Measurements from ENCODE around the gene PCSK2. TPM values are rescaled to one million over a fixed set of nuclear protein-coding genes. Genes with fewer than 3 reads are reported as not detected.

Gene PCSK2
- total RNA-seq, 1 experiment from 2014 or later: not detected

DNA sequence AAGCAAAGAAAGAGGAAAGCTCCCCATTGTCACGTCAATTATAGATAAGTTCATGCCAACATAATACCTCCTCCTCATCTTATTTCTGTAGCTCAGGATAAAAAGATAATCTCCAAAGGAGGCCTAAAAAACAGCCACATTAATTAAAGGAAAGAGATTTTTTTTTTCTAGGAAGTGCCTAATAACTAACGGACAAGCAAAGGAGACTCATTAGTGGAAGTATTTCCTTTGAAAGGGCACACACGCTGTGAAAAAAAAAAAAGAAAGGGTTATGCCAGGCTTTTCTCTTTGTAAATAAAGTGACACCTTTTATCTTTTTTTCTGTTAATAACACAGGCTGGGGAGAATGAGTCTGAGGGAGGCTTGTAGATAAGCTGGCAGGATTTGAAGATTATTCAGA, 55.7 kb downstream of the PCSK2 start:
- H3K9me3 ChIP-seq (ENCODE audit: low read length): no peaks in the 10 kb centered on the region
- H4K20me1 ChIP-seq (ENCODE audit: insufficient read depth, low read depth, low read length): no peaks in the 10 kb centered on the region
- H2AFZ ChIP-seq (ENCODE audit: low read length): no peak overlapping the region
- H3K27me3 ChIP-seq (ENCODE audit: low read length): no peaks in the 10 kb centered on the region
- peak; percentile 26 for DNase-seq
- no peak overlapping the region for H3K4me3 ChIP-seq (ENCODE audit: low read length)
- H3K79me2 ChIP-seq (ENCODE audit: low read length): no peaks in the 10 kb centered on the region
- H3K4me1 ChIP-seq (ENCODE audit: low read length): no peaks in the 10 kb centered on the region
- no peak overlapping the region for H3K27ac ChIP-seq (ENCODE audit: low read length)
- H3K4me2 ChIP-seq (ENCODE audit: low read depth, low read length, poor library complexity, severe bottlenecking): no peak overlapping the region
- H3K36me3 ChIP-seq (ENCODE audit: insufficient read depth, low read length): no peaks in the 10 kb centered on the region
- H3K9me2 ChIP-seq (replicated peaks; ENCODE audit: insufficient read depth, low read length): no peaks in the 10 kb centered on the region
- H3K9ac ChIP-seq (ENCODE audit: low read length): no peak overlapping the region

- Histone ChIP-seq H4K20me1 (ENCODE audit: insufficient read depth, low read depth, low read length) (no peaks in the 10 kb centered on the region), H3K9me2 (replicated peaks; ENCODE audit: insufficient read depth, low read length) (no peaks in the 10 kb centered on the region), H3K9ac (ENCODE audit: low read length) (no peak overlapping the region), H3K9me3 (ENCODE audit: low read length) (no peaks in the 10 kb centered on the region), H2AFZ (ENCODE audit: low read length) (no peak overlapping the region), H3K36me3 (ENCODE audit: insufficient read depth, low read length) (no peaks in the 10 kb centered on the region), H3K79me2 (ENCODE audit: low read length) (no peaks in the 10 kb centered on the region), H3K4me2 (ENCODE audit: low read depth, low read length, poor library complexity, severe bottlenecking) (no peak overlapping the region), H3K4me3 (ENCODE audit: low read length) (no peak overlapping the region), H3K4me1 (ENCODE audit: low read length) (no peaks in the 10 kb centered on the region), H3K27me3 (ENCODE audit: low read length) (no peaks in the 10 kb centered on the region), H3K27ac (ENCODE audit: low read length) (no peak overlapping the region)
- DNase-seq: peak; percentile 55
Measured at GRCh38 chr20:17287503-17287902, 60.7 kb downstream of the PCSK2 start.

- H3K9me2 ChIP-seq (replicated peaks; ENCODE audit: insufficient read depth, low read length): no peaks in the 10 kb centered on the region
- H3K27ac ChIP-seq (ENCODE audit: low read length): no peak overlapping the region
- no peaks in the 10 kb centered on the region for H3K36me3 ChIP-seq (ENCODE audit: insufficient read depth, low read length)
- peak; percentile 38 for DNase-seq
- H3K4me1 ChIP-seq (ENCODE audit: low read length): no peaks in the 10 kb centered on the region
- no peaks in the 10 kb centered on the region for H3K9me3 ChIP-seq (ENCODE audit: low read length)
- no peaks in the 10 kb centered on the region for H3K27me3 ChIP-seq (ENCODE audit: low read length)
- H3K79me2 ChIP-seq (ENCODE audit: low read length): no peaks in the 10 kb centered on the region
- no peak overlapping the region for H3K4me3 ChIP-seq (ENCODE audit: low read length)
- H4K20me1 ChIP-seq (ENCODE audit: insufficient read depth, low read depth, low read length): no peaks in the 10 kb centered on the region
- H2AFZ ChIP-seq (ENCODE audit: low read length): no peak overlapping the region
- H3K9ac ChIP-seq (ENCODE audit: low read length): no peak overlapping the region
- no peak overlapping the region for H3K4me2 ChIP-seq (ENCODE audit: low read depth, low read length, poor library complexity, severe bottlenecking)
Measured at GRCh38 chr20:17287998-17288397, 61.2 kb downstream of the PCSK2 start.

- H4K20me1 ChIP-seq (ENCODE audit: insufficient read depth, low read depth, low read length): no peaks in the 10 kb centered on the region
- H3K79me2 ChIP-seq (ENCODE audit: low read length): no peaks in the 10 kb centered on the region
- H3K27me3 ChIP-seq (ENCODE audit: low read length): no peaks in the 10 kb centered on the region
- no peaks in the 10 kb centered on the region for H3K4me1 ChIP-seq (ENCODE audit: low read length)
- H3K9me3 ChIP-seq (ENCODE audit: low read length): no peaks in the 10 kb centered on the region
- no peak overlapping the region for H3K27ac ChIP-seq (ENCODE audit: low read length)
- H3K9me2 ChIP-seq (replicated peaks; ENCODE audit: insufficient read depth, low read length): no peaks in the 10 kb centered on the region
- no peak overlapping the region for H3K4me2 ChIP-seq (ENCODE audit: low read depth, low read length, poor library complexity, severe bottlenecking)
- no peak for DNase-seq
- no peak overlapping the region for H2AFZ ChIP-seq (ENCODE audit: low read length)
- no peaks in the 10 kb centered on the region for H3K36me3 ChIP-seq (ENCODE audit: insufficient read depth, low read length)
- H3K9ac ChIP-seq (ENCODE audit: low read length): no peak overlapping the region
- H3K4me3 ChIP-seq (ENCODE audit: low read length): no peak overlapping the region
Measured at GRCh38 chr20:17295151-17295726, 68.4 kb downstream of the PCSK2 start.

DNA sequence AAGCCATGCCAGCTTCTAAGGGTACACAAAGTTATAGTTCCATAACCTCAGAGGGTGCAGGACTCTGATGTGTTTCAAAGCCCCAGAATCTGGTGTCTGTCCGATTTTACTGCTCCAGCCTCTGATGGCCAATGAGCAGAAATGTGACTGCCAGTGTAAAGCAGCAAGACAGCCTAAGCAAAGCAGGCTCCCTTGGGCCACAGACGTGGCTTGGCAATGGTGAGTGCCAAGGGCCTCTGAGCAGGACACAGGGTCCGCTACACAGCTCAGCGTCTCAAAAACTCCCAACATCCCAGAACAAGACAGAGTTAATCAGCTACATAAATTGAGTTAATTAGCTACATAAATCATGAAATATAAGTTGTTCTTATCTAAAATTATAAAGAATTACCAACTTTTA, 69.2 kb downstream of the PCSK2 start:
- H4K20me1 ChIP-seq (ENCODE audit: insufficient read depth, low read depth, low read length): no peaks in the 10 kb centered on the region
- H3K27ac ChIP-seq (ENCODE audit: low read length): no peak overlapping the region
- no peak for DNase-seq
- H2AFZ ChIP-seq (ENCODE audit: low read length): no peak overlapping the region
- H3K4me3 ChIP-seq (ENCODE audit: low read length): no peak overlapping the region
- no peaks in the 10 kb centered on the region for H3K9me3 ChIP-seq (ENCODE audit: low read length)
- no peaks in the 10 kb centered on the region for H3K36me3 ChIP-seq (ENCODE audit: insufficient read depth, low read length)
- no peaks in the 10 kb centered on the region for H3K9me2 ChIP-seq (replicated peaks; ENCODE audit: insufficient read depth, low read length)
- H3K4me2 ChIP-seq (ENCODE audit: low read depth, low read length, poor library complexity, severe bottlenecking): no peak overlapping the region
- no peaks in the 10 kb centered on the region for H3K4me1 ChIP-seq (ENCODE audit: low read length)
- H3K79me2 ChIP-seq (ENCODE audit: low read length): no peaks in the 10 kb centered on the region
- no peak overlapping the region for H3K9ac ChIP-seq (ENCODE audit: low read length)
- H3K27me3 ChIP-seq (ENCODE audit: low read length): no peaks in the 10 kb centered on the region

GRCh38 chr20:17298171-17298570, 71.3 kb downstream of the PCSK2 start:
- no peaks in the 10 kb centered on the region for H3K9me3 ChIP-seq (ENCODE audit: low read length)
- no peaks in the 10 kb centered on the region for H3K4me1 ChIP-seq (ENCODE audit: low read length)
- no peak overlapping the region for H3K9ac ChIP-seq (ENCODE audit: low read length)
- no peak for DNase-seq
- H3K36me3 ChIP-seq (ENCODE audit: insufficient read depth, low read length): no peaks in the 10 kb centered on the region
- H3K27ac ChIP-seq (ENCODE audit: low read length): no peak overlapping the region
- H4K20me1 ChIP-seq (ENCODE audit: insufficient read depth, low read depth, low read length): no peaks in the 10 kb centered on the region
- no peaks in the 10 kb centered on the region for H3K27me3 ChIP-seq (ENCODE audit: low read length)
- H3K79me2 ChIP-seq (ENCODE audit: low read length): no peaks in the 10 kb centered on the region
- H3K4me3 ChIP-seq (ENCODE audit: low read length): no peak overlapping the region
- H2AFZ ChIP-seq (ENCODE audit: low read length): no peak overlapping the region
- no peak overlapping the region for H3K4me2 ChIP-seq (ENCODE audit: low read depth, low read length, poor library complexity, severe bottlenecking)
- H3K9me2 ChIP-seq (replicated peaks; ENCODE audit: insufficient read depth, low read length): no peaks in the 10 kb centered on the region

- no peaks in the 10 kb centered on the region for H3K4me1 ChIP-seq (ENCODE audit: low read length)
- DNase-seq: no peak
- no peaks in the 10 kb centered on the region for H4K20me1 ChIP-seq (ENCODE audit: insufficient read depth, low read depth, low read length)
- no peak overlapping the region for H2AFZ ChIP-seq (ENCODE audit: low read length)
- H3K79me2 ChIP-seq (ENCODE audit: low read length): no peaks in the 10 kb centered on the region
- no peak overlapping the region for H3K9ac ChIP-seq (ENCODE audit: low read length)
- no peak overlapping the region for H3K27ac ChIP-seq (ENCODE audit: low read length)
- H3K4me2 ChIP-seq (ENCODE audit: low read depth, low read length, poor library complexity, severe bottlenecking): no peak overlapping the region
- no peaks in the 10 kb centered on the region for H3K9me2 ChIP-seq (replicated peaks; ENCODE audit: insufficient read depth, low read length)
- no peak overlapping the region for H3K4me3 ChIP-seq (ENCODE audit: low read length)
- H3K36me3 ChIP-seq (ENCODE audit: insufficient read depth, low read length): no peaks in the 10 kb centered on the region
- H3K9me3 ChIP-seq (ENCODE audit: low read length): no peaks in the 10 kb centered on the region
- no peaks in the 10 kb centered on the region for H3K27me3 ChIP-seq (ENCODE audit: low read length)
Measured at GRCh38 chr20:17298751-17299150, 71.9 kb downstream of the PCSK2 start.

DNA sequence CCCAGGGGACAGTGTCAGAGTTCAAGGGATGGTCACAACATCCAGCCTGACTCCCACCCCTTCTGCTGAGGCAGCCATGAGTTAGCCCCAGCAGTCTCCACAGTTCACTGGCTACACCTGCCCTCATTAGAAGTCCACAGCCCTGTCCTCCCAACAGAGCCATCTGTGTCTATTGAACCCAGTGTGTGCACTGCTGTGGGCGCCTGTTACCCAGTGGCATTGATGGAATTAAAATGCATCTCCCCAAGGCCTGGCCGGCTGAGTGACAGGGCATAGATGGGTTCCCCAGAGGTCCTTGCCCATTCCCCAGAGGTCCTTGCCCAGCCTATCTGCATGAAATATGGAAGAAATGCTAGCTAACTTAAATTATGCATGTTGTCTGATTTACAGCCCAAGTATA, 73.3 kb downstream of the PCSK2 start:
- Histone ChIP-seq H3K79me2 (ENCODE audit: low read length) (no peaks in the 10 kb centered on the region), H3K9me2 (replicated peaks; ENCODE audit: insufficient read depth, low read length) (no peaks in the 10 kb centered on the region), H3K27ac (ENCODE audit: low read length) (no peak overlapping the region), H3K36me3 (ENCODE audit: insufficient read depth, low read length) (no peaks in the 10 kb centered on the region), H3K27me3 (ENCODE audit: low read length) (no peaks in the 10 kb centered on the region), H3K4me2 (ENCODE audit: low read depth, low read length, poor library complexity, severe bottlenecking) (no peak overlapping the region), H3K4me1 (ENCODE audit: low read length) (no peaks in the 10 kb centered on the region), H4K20me1 (ENCODE audit: insufficient read depth, low read depth, low read length) (no peaks in the 10 kb centered on the region), H3K9me3 (ENCODE audit: low read length) (no peaks in the 10 kb centered on the region), H3K4me3 (ENCODE audit: low read length) (no peak overlapping the region), H2AFZ (ENCODE audit: low read length) (no peak overlapping the region), H3K9ac (ENCODE audit: low read length) (no peak overlapping the region)
- no peak for DNase-seq

DNA sequence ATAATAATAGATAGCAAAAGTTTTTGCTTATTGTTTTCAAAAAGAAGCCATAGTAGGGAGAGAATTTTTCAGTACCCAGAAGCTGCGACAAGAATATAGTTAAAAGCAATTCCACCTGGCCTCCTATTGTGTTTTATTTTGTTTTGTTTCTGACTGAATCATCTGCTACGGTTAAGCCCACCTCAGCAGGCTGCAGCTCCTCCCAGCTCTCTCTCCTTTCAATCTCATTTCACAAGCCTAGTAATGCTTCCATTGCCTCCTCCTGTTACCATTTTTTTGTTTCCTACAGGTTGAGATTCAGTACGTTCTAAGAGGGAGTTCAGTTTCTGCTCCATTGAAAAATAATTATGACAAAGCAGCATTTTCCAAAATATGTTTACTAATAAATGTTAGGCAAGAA, 77.9 kb downstream of the PCSK2 start:
- no peaks in the 10 kb centered on the region for H3K9me2 ChIP-seq (replicated peaks; ENCODE audit: insufficient read depth, low read length)
- no peaks in the 10 kb centered on the region for H4K20me1 ChIP-seq (ENCODE audit: insufficient read depth, low read depth, low read length)
- H2AFZ ChIP-seq (ENCODE audit: low read length): no peak overlapping the region
- H3K4me2 ChIP-seq (ENCODE audit: low read depth, low read length, poor library complexity, severe bottlenecking): no peak overlapping the region
- H3K27me3 ChIP-seq (ENCODE audit: low read length): no peaks in the 10 kb centered on the region
- H3K36me3 ChIP-seq (ENCODE audit: insufficient read depth, low read length): no peaks in the 10 kb centered on the region
- no peak overlapping the region for H3K4me3 ChIP-seq (ENCODE audit: low read length)
- no peaks in the 10 kb centered on the region for H3K4me1 ChIP-seq (ENCODE audit: low read length)
- H3K9me3 ChIP-seq (ENCODE audit: low read length): no peaks in the 10 kb centered on the region
- H3K79me2 ChIP-seq (ENCODE audit: low read length): no peaks in the 10 kb centered on the region
- no peak overlapping the region for H3K27ac ChIP-seq (ENCODE audit: low read length)
- no peak for DNase-seq
- no peak overlapping the region for H3K9ac ChIP-seq (ENCODE audit: low read length)

Data from Karpas-422 (cell line).